HFFc6 (cell line): ENCODE results near the gene UCHL3. TPM values are rescaled to one million over a fixed set of nuclear protein-coding genes. Genes with fewer than 3 reads are reported as not detected.

Experiments used
- DNase-seq: peaks from one replicate; pipeline ENCODE4 v3.0.0-alpha.2; 2018
- H3K27ac Mint-ChIP-seq: 2 replicates; pipeline ENCODE4 v1.8.0; 2020; ENCODE audit warnings: mild to moderate bottlenecking, mixed read lengths
- H3K27me3 Mint-ChIP-seq: 2 replicates; pipeline ENCODE4 v1.8.0; 2021; ENCODE audit warnings: mild to moderate bottlenecking, moderate library complexity, mixed read lengths; ENCODE audit not compliant: insufficient read depth
- H3K36me3 Mint-ChIP-seq: 2 replicates; pipeline ENCODE4 v1.8.0; 2021; ENCODE audit warnings: low read depth, mixed read lengths
- H3K4me1 Mint-ChIP-seq: 2 replicates; pipeline ENCODE4 v1.8.0; 2020; ENCODE audit warnings: low read depth, mixed read lengths
- H3K4me3 Mint-ChIP-seq: 2 replicates; pipeline ENCODE4 v1.8.0; 2020; ENCODE audit warnings: mild to moderate bottlenecking, moderate library complexity, mixed read lengths
- H3K9me3 Mint-ChIP-seq: 2 replicates; pipeline ENCODE4 v1.8.0; 2020; ENCODE audit warnings: mild to moderate bottlenecking, mixed read lengths
- total RNA-seq, 6 experiments: library from RNA; stranded (reverse); fragmentation: NEBNext Ultra II Directional; extraction: Animal tissue kit (Norgen Biotek cat#: 25700); gene quantifications; 2 replicates in 1 of 6; 3 replicates in 5 of 6; pipeline ENCODE4 v1.2.3, GENCODE V29; 2021
- TF ChIP-seq, protein P1 (sequence below): fragments of 200-600 bp; sonication (generic); IDR thresholded peaks from 2 replicates; pipeline ENCODE4 v1.5.0; 2021; ENCODE audit warnings: antibody characterized with exemption, mild to moderate bottlenecking

UCHL3 gene
- total RNA-seq, 6 experiments from 2014 or later: 51.4 to 67.4 (median 54.4) TPM

DNA sequence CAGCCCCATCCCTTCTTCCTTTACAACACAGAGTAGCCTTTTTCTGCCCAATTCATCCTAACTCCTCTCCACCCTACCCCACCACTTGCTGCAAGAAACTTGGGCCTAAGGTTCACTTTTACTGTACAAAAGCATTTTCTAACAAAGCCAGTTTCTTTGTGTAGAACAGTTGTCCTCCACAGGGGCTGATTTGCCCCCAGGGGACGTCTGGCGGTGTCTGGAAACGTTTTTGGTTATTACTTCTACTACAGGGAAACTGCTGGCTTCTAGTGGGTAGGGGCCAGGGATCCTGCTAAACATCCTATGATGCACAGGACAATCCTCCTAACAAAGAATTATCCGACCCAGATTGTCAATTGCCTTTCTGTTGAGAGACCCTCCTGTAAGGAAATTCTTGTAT is 79.2 kb downstream of the UCHL3 start:
- TF ChIP-seq, protein P1, sequence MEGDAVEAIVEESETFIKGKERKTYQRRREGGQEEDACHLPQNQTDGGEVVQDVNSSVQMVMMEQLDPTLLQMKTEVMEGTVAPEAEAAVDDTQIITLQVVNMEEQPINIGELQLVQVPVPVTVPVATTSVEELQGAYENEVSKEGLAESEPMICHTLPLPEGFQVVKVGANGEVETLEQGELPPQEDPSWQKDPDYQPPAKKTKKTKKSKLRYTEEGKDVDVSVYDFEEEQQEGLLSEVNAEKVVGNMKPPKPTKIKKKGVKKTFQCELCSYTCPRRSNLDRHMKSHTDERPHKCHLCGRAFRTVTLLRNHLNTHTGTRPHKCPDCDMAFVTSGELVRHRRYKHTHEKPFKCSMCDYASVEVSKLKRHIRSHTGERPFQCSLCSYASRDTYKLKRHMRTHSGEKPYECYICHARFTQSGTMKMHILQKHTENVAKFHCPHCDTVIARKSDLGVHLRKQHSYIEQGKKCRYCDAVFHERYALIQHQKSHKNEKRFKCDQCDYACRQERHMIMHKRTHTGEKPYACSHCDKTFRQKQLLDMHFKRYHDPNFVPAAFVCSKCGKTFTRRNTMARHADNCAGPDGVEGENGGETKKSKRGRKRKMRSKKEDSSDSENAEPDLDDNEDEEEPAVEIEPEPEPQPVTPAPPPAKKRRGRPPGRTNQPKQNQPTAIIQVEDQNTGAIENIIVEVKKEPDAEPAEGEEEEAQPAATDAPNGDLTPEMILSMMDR: no peak
- peaks cover 82% of the 10 kb centered on the region for H3K4me1 Mint-ChIP-seq

DNA sequence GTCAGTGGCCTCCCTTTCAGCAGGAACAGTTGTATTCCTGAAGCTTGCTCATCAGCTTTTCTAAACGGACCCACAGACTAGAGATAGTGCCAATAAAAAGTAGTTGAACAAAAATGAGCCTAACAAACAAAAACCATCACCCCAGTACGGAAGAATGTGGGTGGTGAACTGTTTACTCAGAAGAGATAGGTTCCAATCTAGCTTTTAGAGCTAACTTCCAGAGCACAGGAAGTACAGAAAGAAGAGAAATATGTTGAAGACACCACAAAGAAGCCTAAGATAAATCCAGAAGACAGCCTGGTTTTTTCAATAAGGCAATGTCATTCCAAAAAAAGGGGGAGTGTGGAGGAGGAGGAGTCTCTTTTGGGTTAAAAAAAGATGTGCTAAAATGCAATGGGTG is 83.7 kb downstream of the UCHL3 start:
- peaks cover 4% of the 10 kb centered on the region; the same call in 1 of the 2 replicates for H3K27me3 Mint-ChIP-seq
- peak overlapping the region; percentile 91 for H3K27ac Mint-ChIP-seq
- TF ChIP-seq, protein P1: no peak
- peaks cover 49% of the 10 kb centered on the region for H3K4me1 Mint-ChIP-seq
- DNase-seq: peak; percentile 98
- H3K4me3 Mint-ChIP-seq: peak overlapping the region; percentile 97
- H3K36me3 Mint-ChIP-seq: peaks cover 36% of the 10 kb centered on the region
- no peaks in the 10 kb centered on the region for H3K9me3 Mint-ChIP-seq

More for the DNA sequence above, 79.2 kb downstream of the UCHL3 start:
- no peaks in the 10 kb centered on the region for H3K27me3 Mint-ChIP-seq
- H3K9me3 Mint-ChIP-seq: peaks cover 5% of the 10 kb centered on the region; the same call in 1 of the 2 replicates
- H3K4me3 Mint-ChIP-seq: no peak overlapping the region
- no peak for DNase-seq
- peaks cover 64% of the 10 kb centered on the region for H3K36me3 Mint-ChIP-seq
- H3K27ac Mint-ChIP-seq: no peak overlapping the region

DNA sequence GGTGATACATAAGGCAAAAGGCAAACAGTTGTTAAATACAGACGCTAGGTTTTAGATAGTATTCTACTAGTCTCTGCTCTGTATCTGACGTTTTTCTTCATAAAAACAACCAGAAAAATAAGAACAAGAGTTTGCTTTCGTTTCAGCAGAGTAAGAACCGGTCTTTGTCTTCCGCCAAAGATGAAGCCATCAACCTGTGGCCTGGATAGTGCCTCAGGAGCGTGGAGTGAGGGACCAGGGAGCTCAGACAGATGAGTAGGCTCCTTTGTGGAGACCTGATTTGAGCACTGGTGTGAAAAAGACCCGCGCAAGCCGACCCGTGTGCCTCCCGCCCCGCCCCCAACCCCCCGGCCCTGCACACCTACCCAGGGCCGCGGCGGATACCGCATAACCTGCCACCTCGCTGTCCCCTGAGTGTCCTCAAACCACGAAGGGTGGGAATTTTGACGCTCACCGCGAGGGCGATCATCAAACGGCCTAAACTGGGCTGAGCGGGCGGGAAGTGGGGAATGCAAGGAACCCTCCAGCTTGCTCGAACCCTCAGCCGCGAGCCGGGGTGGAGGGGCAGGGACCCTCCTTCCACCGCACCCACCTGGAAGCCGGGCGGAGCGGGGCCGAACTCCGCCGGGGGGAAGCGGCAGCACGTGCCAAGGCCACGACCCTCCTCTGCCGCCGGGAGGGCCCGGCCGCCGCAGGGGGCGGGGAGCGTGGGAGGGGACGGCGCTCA is 85.7 kb downstream of the UCHL3 start:
- peak overlapping the region; percentile 97 for H3K4me3 Mint-ChIP-seq
- no peaks in the 10 kb centered on the region for H3K9me3 Mint-ChIP-seq
- peak overlapping the region; percentile 91 for H3K27ac Mint-ChIP-seq
- H3K36me3 Mint-ChIP-seq: peaks cover 37% of the 10 kb centered on the region
- DNase-seq: peak; percentile 48
- peaks cover 4% of the 10 kb centered on the region; the same call in 1 of the 2 replicates for H3K27me3 Mint-ChIP-seq
- peaks cover 48% of the 10 kb centered on the region for H3K4me1 Mint-ChIP-seq
- TF ChIP-seq, protein P1: no peak

DNA sequence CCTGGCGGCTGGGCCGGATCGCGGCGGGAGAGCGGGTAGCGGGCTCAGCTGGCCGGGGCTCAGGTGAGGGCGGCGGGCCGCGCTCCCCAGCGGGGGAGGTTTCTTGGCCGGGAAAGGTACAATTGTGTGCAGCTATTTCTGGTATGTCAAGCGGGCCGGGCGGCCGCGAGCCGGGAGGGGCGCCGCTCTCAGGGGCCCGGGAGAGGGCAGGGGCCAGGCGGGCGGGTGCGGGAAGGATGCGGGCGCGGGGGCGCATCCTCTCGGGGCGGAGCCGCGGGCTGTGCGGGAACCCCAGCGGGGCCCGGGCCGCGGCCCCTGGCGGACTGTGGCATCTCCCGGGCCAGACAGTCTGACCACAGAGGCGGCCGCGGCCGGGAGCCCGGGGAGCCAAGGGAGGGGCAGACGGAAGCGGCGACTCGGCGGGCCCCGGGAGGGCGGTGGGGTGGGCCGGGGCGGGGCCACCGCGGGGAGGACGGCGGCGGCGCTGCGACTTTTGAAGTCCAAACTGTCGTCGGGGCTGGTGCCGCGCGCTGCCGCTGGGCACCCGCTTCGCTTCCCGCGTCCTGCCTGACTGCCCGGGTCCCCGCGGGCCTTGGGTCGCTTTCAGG is 86.3 kb downstream of the UCHL3 start, which contains the start of gene LMO7:
Gene LMO7, plus strand, starts transcription at position 503 of the 608 bp plus-strand sequence. CDS start 328 bp downstream, outside the sequence.
- Mint-ChIP-seq H3K4me3 (peak within 1 kb of the TSS; percentile 97), H3K36me3 (peaks cover 44% of the 10 kb centered on the region), H3K4me1 (peaks cover 54% of the 10 kb centered on the region), H3K27ac (peak within 1 kb of the TSS; percentile 91), H3K27me3 (peaks cover 4% of the 10 kb centered on the region; the same call in 1 of the 2 replicates), H3K9me3 (no peaks in the 10 kb centered on the region)
- DNase-seq: peak; percentile 68
- TF ChIP-seq, protein P1: 0 out of 2 replicates have a peak, but pooled peaks have one; percentile 6

DNA sequence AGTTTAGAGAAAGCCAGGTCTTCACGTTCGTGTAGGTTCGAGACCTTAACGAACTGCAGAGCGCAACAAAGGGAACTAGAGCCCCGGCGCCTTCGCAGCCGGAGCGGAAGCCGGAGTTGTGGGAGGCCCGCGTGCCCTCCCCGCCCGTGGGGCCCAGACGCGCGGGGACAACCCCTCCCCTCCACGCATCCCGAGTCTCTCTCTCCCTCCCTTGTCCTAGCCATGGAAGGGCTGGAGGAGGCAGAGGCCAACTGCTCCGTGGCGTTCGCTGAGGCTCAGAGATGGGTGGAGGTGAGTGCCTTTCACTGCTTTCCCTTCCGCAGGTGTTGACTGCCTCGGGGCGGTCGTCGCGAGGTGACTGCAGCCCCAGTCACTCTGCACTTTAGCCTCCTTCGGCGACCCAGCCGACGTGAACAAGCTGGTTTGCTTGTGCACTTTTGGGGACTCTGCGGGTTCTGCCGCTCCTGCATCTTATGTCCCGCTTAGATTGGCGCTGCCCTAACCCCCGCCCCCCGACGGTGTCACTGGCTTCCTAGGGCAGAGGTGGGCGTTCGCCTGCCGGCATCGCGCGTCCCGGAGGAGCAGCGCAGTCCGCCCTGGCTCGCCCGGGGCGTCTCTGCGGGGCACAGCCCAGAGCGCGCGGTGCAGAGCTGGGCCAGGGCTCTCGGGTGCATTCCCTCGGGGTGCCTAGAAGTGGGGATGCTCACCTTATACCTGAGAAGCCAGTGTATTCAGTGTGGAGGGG is 87.0 kb downstream of the UCHL3 start:
- peak; percentile 48 for DNase-seq
- H3K27me3 Mint-ChIP-seq: peaks cover 4% of the 10 kb centered on the region; the same call in 1 of the 2 replicates
- no peaks in the 10 kb centered on the region for H3K9me3 Mint-ChIP-seq
- peaks cover 55% of the 10 kb centered on the region for H3K4me1 Mint-ChIP-seq
- peak overlapping the region; percentile 84 for H3K27ac Mint-ChIP-seq
- H3K4me3 Mint-ChIP-seq: peak overlapping the region; percentile 97
- TF ChIP-seq, protein P1: no peak
- peaks cover 46% of the 10 kb centered on the region for H3K36me3 Mint-ChIP-seq
